SH-SY5Y (cell line): ENCODE data around the gene DLG1.

Source experiments
- GATA2 ChIP-seq: IDR thresholded peaks from 2 replicates; pipeline ENCODE4 v1.6.1; 2011; ENCODE audit warnings: mild to moderate bottlenecking, low read depth, low read length
- GATA3 ChIP-seq: IDR thresholded peaks from 2 replicates; pipeline ENCODE4 v1.6.1; 2011; ENCODE audit warnings: low read depth, mild to moderate bottlenecking, low read length, moderate library complexity

- TF ChIP-seq GATA3, result no peak
- TF ChIP-seq GATA2, result no peak
Measured at GRCh38 chr3:197015790-197016736, 282.3 kb downstream of the DLG1 start.
